ENCODE measurements around the gene OTOR. TPM values are rescaled to one million over a fixed set of nuclear protein-coding genes. Genes with fewer than 3 reads are reported as not detected.

OTOR gene
- total RNA-seq, 2 donors from 2014 or later = not detected

- peaks cover 0 to 9% (median 0%) of the 10 kb centered on the region in 3 donors for H3K9me3 ChIP-seq
- no peaks in the 10 kb centered on the region for H3K27me3 ChIP-seq
- H3K4me1 ChIP-seq = no peaks in the 10 kb centered on the region
- TF ChIP-seq CTCF (IDR thresholded peaks at IDR 0.05) (no peak), POLR2A (IDR thresholded peaks at IDR 0.05) (no peak)
- H3K27ac ChIP-seq = no peak overlapping the region
- intact Hi-C loops (cut with DNase I) = no loop called here
- no peak overlapping the region for H3K4me3 ChIP-seq
- ATAC-seq = no peak
- H3K36me3 ChIP-seq (replicated peaks in 1 of 2; ENCODE audit: insufficient read depth in 1 of 2, low read depth in 2 of 2) = no peaks in the 10 kb centered on the region
- DNase-seq = no peak
These were observed 39.6 kb upstream of the OTOR start for GRCh38 chr20:16708602-16709001.

GRCh38 chr20:16709017-16709416, 39.1 kb upstream of the OTOR start:
- no peak overlapping the region for H3K4me3 ChIP-seq
- ATAC-seq = no peak
- no peaks in the 10 kb centered on the region for H3K36me3 ChIP-seq (replicated peaks in 1 of 2; ENCODE audit: insufficient read depth in 1 of 2, low read depth in 2 of 2)
- intact Hi-C loops (cut with DNase I) = no loop called here
- peaks cover 0 to 9% (median 0%) of the 10 kb centered on the region in 3 donors for H3K9me3 ChIP-seq
- H3K27ac ChIP-seq = no peak overlapping the region
- H3K4me1 ChIP-seq = no peaks in the 10 kb centered on the region
- H3K27me3 ChIP-seq = no peaks in the 10 kb centered on the region
- TF ChIP-seq CTCF (IDR thresholded peaks at IDR 0.05) (no peak), POLR2A (IDR thresholded peaks at IDR 0.05) (no peak)
- no peak for DNase-seq

GRCh38 chr20:16710781-16711180, 37.4 kb upstream of the OTOR start:
- H3K4me1 ChIP-seq = no peaks in the 10 kb centered on the region
- TF ChIP-seq CTCF (IDR thresholded peaks at IDR 0.05) (no peak), POLR2A (IDR thresholded peaks at IDR 0.05) (no peak)
- DNase-seq (no peak), ATAC-seq (no peak)
- H3K4me3 ChIP-seq = no peak overlapping the region
- WGBS, 2 donors = 86 to 88% methylated on average over 1 to 3 of the region's 3 CpGs
- H3K27me3 ChIP-seq = no peaks in the 10 kb centered on the region
- H3K36me3 ChIP-seq (replicated peaks in 1 of 2; ENCODE audit: insufficient read depth in 1 of 2, low read depth in 2 of 2) = no peaks in the 10 kb centered on the region
- H3K9me3 ChIP-seq = peaks cover 0 to 7% (median 0%) of the 10 kb centered on the region in 3 donors
- H3K27ac ChIP-seq = no peak overlapping the region
- intact Hi-C loops (cut with DNase I) = no loop called here

- no peak overlapping the region for H3K27ac ChIP-seq
- DNase-seq = no peak
- H3K4me1 ChIP-seq = no peaks in the 10 kb centered on the region
- intact Hi-C loops (cut with DNase I) = no loop called here
- H3K36me3 ChIP-seq (replicated peaks in 1 of 2; ENCODE audit: insufficient read depth in 1 of 2, low read depth in 2 of 2) = no peaks in the 10 kb centered on the region
- no peak overlapping the region for H3K4me3 ChIP-seq
- TF ChIP-seq POLR2A (IDR thresholded peaks at IDR 0.05) (no peak), CTCF (IDR thresholded peaks at IDR 0.05) (no peak)
- WGBS, 2 donors = 60 to 64% methylated on average over 4 of the region's 4 CpGs
- ATAC-seq = no peak
- no peaks in the 10 kb centered on the region for H3K9me3 ChIP-seq
- no peaks in the 10 kb centered on the region for H3K27me3 ChIP-seq
These were observed 36.4 kb upstream of the OTOR start for GRCh38 chr20:16711661-16712258.

GRCh38 chr20:16712511-16712947, 35.6 kb upstream of the OTOR start:
- Histone ChIP-seq H3K9me3 (no peaks in the 10 kb centered on the region), H3K27ac (no peak overlapping the region), H3K36me3 (replicated peaks in 1 of 2; ENCODE audit: insufficient read depth in 1 of 2, low read depth in 2 of 2) (no peaks in the 10 kb centered on the region), H3K4me1 (no peaks in the 10 kb centered on the region), H3K4me3 (no peak overlapping the region), H3K27me3 (no peaks in the 10 kb centered on the region)
- intact Hi-C loops (cut with DNase I) = no loop called here
- DNase-seq (no peak), ATAC-seq (no peak)
- 39 to 43% methylated on average over 6 of the region's 6 CpGs for WGBS, 2 donors
- TF ChIP-seq POLR2A (IDR thresholded peaks at IDR 0.05) (no peak), CTCF (IDR thresholded peaks at IDR 0.05) (no peak)

Measured in body of pancreas (tissue), 4 donors.